Smooth muscle cell (in vitro differentiated cells): Measurements from ENCODE around the gene C1QTNF5. TPM values are rescaled to one million over a fixed set of nuclear protein-coding genes. Genes with fewer than 3 reads are reported as not detected.

ENCODE experiments used
- DNase-seq: peaks from one replicate; lab custom pipeline; 2025; ENCODE audit not compliant: unreplicated experiment; lab: John Stamatoyannopoulos, UW
- H2AFZ ChIP-seq: fragments of 200-600 bp; sonication (generic); 2 replicates; pipeline ENCODE4 v1.6.0; 2016; ENCODE audit warnings: antibody characterized with exemption, low read depth, mild to moderate bottlenecking
- H3F3A ChIP-seq: fragments of 200-600 bp; sonication (generic); 2 replicates; pipeline ENCODE4 v1.6.0; 2017; ENCODE audit warnings: antibody characterized with exemption, low read depth
- H3K27ac ChIP-seq: fragments of 200-600 bp; sonication (generic); 2 replicates; pipeline ENCODE4 v1.5.1; 2016; ENCODE audit warnings: low read depth, mild to moderate bottlenecking
- H3K27me3 ChIP-seq: fragments of 200-600 bp; sonication (generic); 2 replicates; pipeline ENCODE4 v1.6.1; 2016; ENCODE audit warnings: low read depth, mild to moderate bottlenecking
- H3K36me3 ChIP-seq: fragments of 200-600 bp; sonication (generic); 2 replicates; pipeline ENCODE4 v1.5.1; 2016; ENCODE audit warnings: low read depth
- H3K4me1 ChIP-seq: fragments of 200-600 bp; sonication (generic); 2 replicates; pipeline ENCODE4 v1.5.1; 2016; ENCODE audit warnings: low read depth
- H3K4me2 ChIP-seq: fragments of 200-600 bp; sonication (generic); 2 replicates; pipeline ENCODE4 v1.6.0; 2016; ENCODE audit warnings: mild to moderate bottlenecking
- H3K4me3 ChIP-seq: fragments of 200-600 bp; sonication (generic); 2 replicates; pipeline ENCODE4 v1.5.1; 2016; ENCODE audit warnings: mild to moderate bottlenecking
- H3K79me2 ChIP-seq: fragments of 200-600 bp; sonication (generic); 2 replicates; pipeline ENCODE4 v1.6.0; 2016; ENCODE audit warnings: low read depth, mild to moderate bottlenecking
- H3K9ac ChIP-seq: fragments of 200-600 bp; sonication (generic); 2 replicates; pipeline ENCODE4 v1.6.0; 2016; ENCODE audit warnings: low read depth
- H3K9me3 ChIP-seq: fragments of 200-600 bp; sonication (generic); replicated peaks from 2 replicates; pipeline ENCODE4 v1.5.1; 2016; ENCODE audit warnings: low read depth
- H4K20me1 ChIP-seq: fragments of 200-600 bp; sonication (generic); 2 replicates; pipeline ENCODE4 v1.6.0; 2016; ENCODE audit warnings: low read depth
- WGBS: methylation state at CpG from one replicate; pipeline ENCODE4 v1.1.7; 2016; ENCODE audit warnings: low lambda C conversion rate; 5-methylcytosine and 5-hydroxymethylcytosine counted together
- polyA plus RNA-seq: library from polyadenylated mRNA; unstranded; fragments of >200 nt; fragmentation: Nextera tagmentation; extraction: Ambion mirVana; gene quantifications from 2 replicates; pipeline ENCODE4 v1.2.1, GENCODE V29; 2016
- total RNA-seq: library from RNA; depleted of rRNA; stranded (reverse); fragments of >200 nt; gene quantifications from 2 replicates; pipeline ENCODE4 v1.2.3, GENCODE V29; 2014
- TF ChIP-seq, protein P1 (sequence below): fragments of 200-600 bp; sonication (generic); IDR thresholded peaks from 2 replicates; pipeline ENCODE4 v1.5.1; 2017; ENCODE audit warnings: borderline replicate concordance, mild to moderate bottlenecking, antibody characterized with exemption; ENCODE audit not compliant: insufficient read depth, poor library complexity, severe bottlenecking

Gene C1QTNF5
- total and polyA plus RNA-seq, 2 experiments from 2014 or later, result 7.0 to 7.2 TPM

DNA sequence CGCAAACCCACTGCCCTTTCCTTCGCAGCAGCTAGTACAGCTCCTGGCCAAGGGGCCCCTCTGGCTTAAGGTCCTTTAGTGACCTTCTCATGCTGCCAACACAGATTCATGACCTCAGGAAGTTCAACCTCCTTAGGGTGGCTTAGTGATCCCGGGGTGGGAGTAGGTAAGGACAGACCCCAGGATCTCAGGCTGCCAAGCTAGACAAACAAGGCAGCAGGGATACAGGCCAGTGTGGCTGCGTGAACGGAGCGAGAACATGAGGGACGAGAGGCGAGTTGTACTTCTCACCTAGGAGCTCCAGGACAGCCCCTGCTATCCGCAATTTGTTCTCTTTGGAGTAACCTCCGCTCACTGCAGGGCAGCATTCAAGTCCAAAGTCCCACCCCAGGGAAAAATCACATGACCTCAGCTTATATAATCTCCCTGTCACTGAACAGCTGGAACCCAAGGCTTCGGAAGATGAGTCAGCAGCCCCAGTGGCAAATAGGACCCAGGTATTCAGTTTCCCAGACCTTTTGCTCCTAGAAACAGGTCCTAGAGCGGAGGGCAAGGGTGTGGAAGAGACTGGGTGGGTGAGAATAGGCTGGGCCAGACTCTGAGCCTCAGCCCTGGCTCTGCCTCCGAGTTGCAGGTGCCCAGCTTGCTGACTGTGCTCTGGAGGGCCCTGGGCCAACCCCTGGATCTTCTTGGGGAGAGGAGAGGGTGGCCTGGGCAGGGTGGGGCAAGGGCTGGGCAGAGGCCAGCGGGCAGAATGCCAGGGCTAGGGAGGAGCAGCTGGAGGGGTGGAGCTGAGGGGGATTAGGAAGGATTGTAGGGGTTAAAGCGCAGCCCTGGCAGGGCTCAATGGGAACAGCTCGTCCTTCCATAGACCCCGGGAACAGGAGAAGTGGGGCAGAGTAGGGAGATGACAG is 27.7 kb upstream of the C1QTNF5 start:
- WGBS, result 77% methylated on average over 17 of the region's 17 CpGs
- Histone ChIP-seq H3K4me1 (peaks cover 13% of the 10 kb centered on the region), H3K27ac (no peak overlapping the region), H3K79me2 (no peaks in the 10 kb centered on the region), H4K20me1 (no peaks in the 10 kb centered on the region), H3F3A (no peaks in the 10 kb centered on the region), H2AFZ (no peak overlapping the region), H3K36me3 (no peaks in the 10 kb centered on the region), H3K4me2 (peak overlapping the region; percentile 6), H3K27me3 (no peaks in the 10 kb centered on the region), H3K9ac (no peak overlapping the region), H3K4me3 (no peak overlapping the region), H3K9me3 (no peaks in the 10 kb centered on the region)
- DNase-seq, result no peak
- TF ChIP-seq, protein P1, sequence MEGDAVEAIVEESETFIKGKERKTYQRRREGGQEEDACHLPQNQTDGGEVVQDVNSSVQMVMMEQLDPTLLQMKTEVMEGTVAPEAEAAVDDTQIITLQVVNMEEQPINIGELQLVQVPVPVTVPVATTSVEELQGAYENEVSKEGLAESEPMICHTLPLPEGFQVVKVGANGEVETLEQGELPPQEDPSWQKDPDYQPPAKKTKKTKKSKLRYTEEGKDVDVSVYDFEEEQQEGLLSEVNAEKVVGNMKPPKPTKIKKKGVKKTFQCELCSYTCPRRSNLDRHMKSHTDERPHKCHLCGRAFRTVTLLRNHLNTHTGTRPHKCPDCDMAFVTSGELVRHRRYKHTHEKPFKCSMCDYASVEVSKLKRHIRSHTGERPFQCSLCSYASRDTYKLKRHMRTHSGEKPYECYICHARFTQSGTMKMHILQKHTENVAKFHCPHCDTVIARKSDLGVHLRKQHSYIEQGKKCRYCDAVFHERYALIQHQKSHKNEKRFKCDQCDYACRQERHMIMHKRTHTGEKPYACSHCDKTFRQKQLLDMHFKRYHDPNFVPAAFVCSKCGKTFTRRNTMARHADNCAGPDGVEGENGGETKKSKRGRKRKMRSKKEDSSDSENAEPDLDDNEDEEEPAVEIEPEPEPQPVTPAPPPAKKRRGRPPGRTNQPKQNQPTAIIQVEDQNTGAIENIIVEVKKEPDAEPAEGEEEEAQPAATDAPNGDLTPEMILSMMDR, result no peak

DNA sequence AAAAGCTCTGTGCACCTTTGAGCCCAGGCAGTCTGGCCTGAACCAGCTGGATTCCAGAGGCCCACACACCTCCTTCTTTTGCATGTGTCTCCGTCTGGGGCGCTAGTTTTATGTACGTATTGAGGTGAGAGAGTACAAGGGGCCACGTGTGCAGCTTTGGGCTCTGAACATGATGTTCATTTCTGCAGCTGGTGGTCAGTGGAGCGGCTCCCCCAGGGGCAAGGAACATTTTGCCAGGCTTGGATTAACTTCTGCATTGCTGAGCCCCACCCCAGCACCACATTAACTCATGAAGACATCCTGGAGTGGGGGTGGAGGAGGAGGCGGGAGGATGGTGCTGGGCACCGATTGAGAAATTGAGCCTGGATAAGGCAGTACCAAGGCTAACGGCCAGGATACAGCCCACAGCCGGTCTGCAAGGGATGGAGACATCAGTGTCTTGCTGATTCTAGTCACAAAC is 27.0 kb upstream of the C1QTNF5 start:
- H3K9me3 ChIP-seq, result no peaks in the 10 kb centered on the region
- peaks cover 13% of the 10 kb centered on the region for H3K4me1 ChIP-seq
- H3K4me2 ChIP-seq, result no peak overlapping the region
- no peaks in the 10 kb centered on the region for H4K20me1 ChIP-seq
- H3F3A ChIP-seq, result peaks cover 2% of the 10 kb centered on the region
- no peak overlapping the region for H2AFZ ChIP-seq
- no peaks in the 10 kb centered on the region for H3K36me3 ChIP-seq
- TF ChIP-seq, protein P1, result no peak
- no peak overlapping the region for H3K9ac ChIP-seq
- 81% methylated on average over 9 of the region's 9 CpGs for WGBS
- DNase-seq, result no peak
- no peaks in the 10 kb centered on the region for H3K27me3 ChIP-seq
- no peaks in the 10 kb centered on the region for H3K79me2 ChIP-seq
- no peak overlapping the region for H3K4me3 ChIP-seq
- no peak overlapping the region for H3K27ac ChIP-seq

DNA sequence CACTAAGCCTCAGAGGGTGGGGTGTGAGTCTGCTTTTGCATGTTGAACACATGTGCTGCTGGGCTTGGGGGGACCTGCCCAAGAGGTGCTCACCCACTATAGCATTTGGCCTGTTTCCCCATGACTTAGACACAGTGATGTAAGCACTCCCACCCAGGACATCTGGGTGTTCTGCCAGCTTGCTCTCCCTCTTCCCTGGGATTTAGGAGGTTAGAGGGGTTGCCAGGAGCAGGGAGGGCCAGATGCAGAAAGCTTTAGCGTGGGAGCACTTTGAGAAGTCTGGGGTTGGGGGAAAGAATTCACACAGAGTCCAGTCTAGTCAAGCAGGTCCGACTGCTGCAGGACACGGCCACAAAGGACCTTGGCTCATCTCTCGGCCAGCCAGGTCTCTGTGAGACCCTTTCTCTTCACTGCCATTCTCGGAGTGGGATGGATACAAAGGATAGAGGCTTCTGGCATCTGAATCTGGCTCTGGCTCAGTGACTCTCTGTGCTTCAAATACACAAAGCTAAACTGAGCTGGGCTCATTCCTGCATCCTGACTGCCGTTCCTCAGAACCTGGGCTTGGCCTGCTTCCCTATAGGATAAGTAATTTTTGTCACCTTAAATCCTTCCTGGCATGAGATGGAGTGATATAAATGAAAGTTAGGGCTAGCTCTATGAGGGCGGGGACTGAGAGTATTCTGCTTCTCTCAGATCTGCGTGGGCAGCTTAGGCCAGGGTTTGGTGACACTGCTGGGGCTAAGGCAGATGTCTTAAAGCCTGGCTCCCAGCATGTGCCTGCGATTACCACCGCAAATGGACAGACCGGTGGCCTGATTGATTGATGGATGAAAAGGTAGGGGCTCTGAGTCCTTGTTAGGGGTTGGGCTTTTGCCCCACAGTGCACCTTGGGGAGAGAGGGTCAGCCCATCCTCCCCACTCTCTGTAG is 26.3 kb upstream of the C1QTNF5 start:
- Histone ChIP-seq H3K9ac (no peak overlapping the region), H3F3A (peaks cover 4% of the 10 kb centered on the region), H3K79me2 (no peaks in the 10 kb centered on the region), H3K4me3 (no peak overlapping the region), H3K36me3 (no peaks in the 10 kb centered on the region), H3K27me3 (no peaks in the 10 kb centered on the region), H4K20me1 (no peaks in the 10 kb centered on the region), H3K4me2 (no peak overlapping the region), H3K9me3 (no peaks in the 10 kb centered on the region), H3K4me1 (peaks cover 17% of the 10 kb centered on the region), H2AFZ (no peak overlapping the region), H3K27ac (no peak overlapping the region)
- 83% methylated on average over 11 of the region's 11 CpGs for WGBS
- DNase-seq, result no peak
- TF ChIP-seq, protein P1, result no peak
